Hepatic stellate cell (primary cell): ENCODE data around the gene TIMM21.
A peak's percentile ranks its signal among the peaks of the same experiment; 100 is the strongest.

ENCODE experiments used
- DNase-seq: peaks from one replicate; pipeline ENCODE4 v3.0.0; 2011; ENCODE audit warnings: low spot score

TIMM21 gene

DNA sequence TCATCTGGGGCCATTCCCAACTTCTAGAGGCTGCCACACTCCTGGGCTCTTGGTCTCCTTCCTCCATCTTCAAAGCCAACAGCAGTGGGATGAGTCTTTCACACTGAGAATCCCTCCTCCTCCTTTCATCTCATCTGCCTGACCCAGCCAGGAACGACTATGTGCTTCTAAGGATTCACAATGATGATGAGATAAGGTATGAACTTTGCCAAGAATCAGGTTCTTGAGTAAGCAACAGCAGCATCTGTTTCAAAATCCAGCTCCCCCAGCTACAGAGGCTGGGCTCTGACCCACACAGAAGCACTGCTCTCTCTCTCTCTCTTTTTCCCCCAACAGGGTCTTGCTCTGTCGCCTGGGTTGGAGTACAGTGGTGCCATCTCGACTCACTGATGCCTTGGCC, 46.4 kb downstream of the TIMM21 start:
- no peak for DNase-seq

DNA sequence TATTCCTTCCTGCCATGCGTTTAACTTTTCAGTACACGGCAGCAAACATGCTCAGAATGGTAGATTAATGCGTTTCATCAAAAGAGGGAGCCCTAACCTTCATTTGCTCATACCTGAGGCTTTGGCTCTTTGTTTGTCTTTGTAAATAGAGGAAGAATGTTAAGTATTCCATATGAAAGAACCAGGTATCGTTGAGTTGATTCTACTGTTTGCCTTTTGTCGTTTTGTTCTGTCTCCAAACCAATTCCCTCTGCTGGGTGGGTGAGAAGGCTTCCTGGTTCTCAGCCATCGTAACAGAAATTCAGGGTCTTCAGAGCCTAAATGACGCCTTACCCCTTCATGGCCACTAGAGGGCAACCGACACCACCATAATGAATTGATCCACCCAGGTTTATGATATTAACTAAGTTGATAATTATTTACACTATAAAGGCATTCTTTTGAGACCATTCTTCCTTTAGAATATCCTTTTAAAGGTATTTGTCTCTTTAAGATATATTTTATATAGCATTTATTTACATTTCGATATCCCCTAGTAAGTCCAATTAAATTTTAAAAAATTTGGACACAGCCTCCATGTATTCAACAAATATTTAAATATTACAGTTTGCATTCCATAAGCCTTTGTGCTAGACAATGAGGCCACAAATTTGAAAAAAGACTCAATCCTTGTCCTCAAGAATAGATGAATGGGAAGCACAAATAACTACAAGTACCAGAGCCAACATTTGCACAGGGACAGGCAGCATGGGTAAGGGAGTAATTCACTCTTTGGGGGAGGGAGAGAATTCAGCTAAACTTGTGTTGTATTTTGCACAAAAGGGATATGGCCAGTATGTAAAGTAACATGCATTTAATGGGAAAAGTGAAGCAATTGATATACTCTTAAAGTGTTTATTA, 48.1 kb downstream of the TIMM21 start:
- peak; percentile 79 for DNase-seq

DNA sequence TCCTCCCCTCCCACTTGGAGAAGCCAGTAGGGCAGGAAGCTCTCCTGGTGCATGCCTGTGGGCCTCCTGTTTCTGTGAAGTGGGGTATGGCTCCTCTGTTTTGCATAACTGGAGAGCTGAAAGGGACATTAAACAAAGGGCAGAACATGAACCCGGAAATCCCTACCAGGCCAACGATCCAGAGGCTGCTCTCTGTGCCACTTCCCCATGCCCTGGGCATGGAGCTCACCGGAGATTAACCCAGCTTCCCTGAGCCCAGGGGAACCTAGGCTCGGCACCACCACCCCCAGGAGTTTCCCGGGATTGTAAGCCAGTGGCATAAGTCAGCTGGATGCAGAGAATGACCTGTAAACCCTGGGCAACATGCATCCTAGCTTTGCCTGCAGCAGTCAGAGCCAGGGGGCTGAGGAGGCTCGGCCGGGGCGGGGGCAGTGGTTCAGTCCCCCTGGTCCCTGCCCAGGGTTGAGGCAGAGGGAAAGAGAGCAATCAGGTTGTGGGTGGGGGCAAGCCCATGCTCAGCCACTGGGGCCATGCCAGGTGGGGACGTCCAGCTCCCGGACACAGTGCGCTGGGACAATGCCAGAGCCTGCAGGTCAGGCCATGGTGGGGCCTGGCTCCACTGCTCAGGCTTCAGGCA, 49.5 kb downstream of the TIMM21 start:
- no peak for DNase-seq

DNA sequence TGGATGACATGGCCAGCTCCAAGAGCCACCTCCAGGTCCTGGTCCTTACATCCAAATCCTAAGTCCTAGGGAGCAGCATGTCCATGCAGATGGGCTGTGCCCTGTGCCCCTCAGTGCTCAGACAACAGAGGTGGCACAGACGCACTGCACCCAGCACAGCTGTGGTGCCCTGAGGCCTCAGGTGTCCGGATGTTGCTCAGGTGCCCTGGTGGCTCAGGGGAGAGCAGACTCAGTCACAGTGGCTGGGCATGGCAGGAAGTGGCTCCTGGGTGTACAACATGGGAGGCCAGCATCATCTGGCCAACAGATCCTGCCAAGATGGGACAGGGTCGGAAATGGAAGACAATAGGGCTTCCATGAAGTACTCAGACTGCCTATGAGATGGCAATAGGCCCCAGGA, 50.1 kb downstream of the TIMM21 start:
- DNase-seq: no peak

DNA sequence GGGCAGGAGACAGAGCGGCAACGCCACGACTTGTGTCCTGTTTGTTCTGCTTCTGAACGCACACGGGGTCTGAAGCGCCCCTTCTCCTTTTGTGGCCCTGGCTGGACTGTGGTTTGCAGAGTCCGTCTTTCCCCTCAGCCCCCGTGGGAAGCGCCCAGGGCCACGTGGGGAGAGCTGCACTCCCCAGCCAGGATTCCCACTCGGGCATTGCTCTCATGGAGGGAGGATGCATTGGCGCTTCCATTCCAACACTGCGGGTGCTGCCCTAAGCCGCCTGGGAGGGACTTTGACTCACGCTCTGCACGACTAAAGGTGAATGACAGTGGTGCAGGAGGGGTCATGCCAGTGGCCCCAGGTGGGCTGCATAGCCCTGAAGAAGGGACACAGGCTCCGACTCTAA, 52.5 kb downstream of the TIMM21 start:
- DNase-seq: no peak

DNA sequence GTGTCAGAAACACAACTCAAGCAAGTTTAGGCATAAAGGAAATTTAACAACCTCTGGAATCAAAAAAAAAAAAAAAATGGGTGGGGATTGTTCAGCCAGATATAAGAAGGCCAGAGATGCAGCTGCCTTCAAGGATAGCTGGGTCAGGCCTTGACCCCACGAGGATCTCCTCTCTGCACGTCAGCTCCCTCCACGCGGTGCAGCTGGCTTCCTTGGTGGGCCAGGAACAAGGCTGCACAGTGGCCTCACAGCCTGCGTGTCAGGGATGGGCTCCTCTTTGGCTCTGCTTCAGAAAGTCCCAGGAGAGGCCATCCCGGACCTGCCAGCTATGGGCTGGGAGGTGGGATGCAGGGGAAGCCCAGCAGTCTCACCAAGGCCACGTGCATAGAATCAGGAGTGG, 55.5 kb downstream of the TIMM21 start:
- no peak for DNase-seq

DNA sequence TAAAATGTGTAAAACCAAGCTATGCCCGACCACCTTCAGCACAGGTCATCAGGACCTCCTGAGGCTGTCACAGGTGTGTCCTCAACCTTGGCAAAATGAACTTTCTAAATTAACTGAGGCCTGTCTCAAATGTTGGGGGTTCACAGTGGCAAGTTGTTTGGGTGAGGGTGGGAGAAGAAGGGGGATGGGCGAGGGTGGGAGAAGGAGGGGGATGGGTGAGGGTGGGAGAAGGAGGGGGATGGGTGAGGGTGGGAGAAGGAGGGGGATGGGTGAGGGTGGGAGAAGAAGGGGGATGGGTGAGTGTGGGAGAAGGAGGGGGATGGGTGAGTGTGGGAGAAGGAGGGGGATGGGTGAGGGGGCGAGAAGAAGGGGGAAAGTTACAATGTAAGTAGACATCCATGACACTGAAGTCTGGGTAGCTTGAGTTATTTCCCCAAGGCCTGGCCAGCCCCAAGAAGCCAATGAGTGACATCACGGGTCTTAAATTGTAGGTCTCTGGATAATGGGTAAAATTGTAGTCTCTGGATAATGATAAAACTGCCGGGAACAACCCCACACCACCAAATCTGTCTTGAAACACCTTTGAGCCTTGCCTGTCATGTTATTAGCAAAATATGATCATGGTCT, 56.3 kb downstream of the TIMM21 start:
- no peak for DNase-seq
